ENCODE measurements around the gene PSPH.

- TF ChIP-seq CTCF (IDR thresholded peaks at IDR 0.05; ENCODE audit: extremely low read depth in 1 of 2, insufficient read depth in 1 of 2, low read depth in 1 of 2, low read length in 2 of 2) (no peak), EZH2 (IDR thresholded peaks at IDR 0.05; ENCODE audit: borderline replicate concordance, low read depth, low read length, severe bottlenecking) (no peak), POLR2A (IDR thresholded peaks at IDR 0.05; ENCODE audit: low read depth, low read length) (no peak), POLR2AphosphoS5 (IDR thresholded peaks at IDR 0.05; ENCODE audit: insufficient read depth, low read depth, low read length) (no peak), MYC (IDR thresholded peaks at IDR 0.05; ENCODE audit: low read depth, low read length) (no peak), JUN (IDR thresholded peaks at IDR 0.05; ENCODE audit: borderline replicate concordance, insufficient read depth, insufficient read length, low read depth) (no peak), GATA2 (IDR thresholded peaks at IDR 0.05; ENCODE audit: insufficient read depth, insufficient read length, low read depth, low read length) (no peak)
- TF ChIP-seq, protein P1, sequence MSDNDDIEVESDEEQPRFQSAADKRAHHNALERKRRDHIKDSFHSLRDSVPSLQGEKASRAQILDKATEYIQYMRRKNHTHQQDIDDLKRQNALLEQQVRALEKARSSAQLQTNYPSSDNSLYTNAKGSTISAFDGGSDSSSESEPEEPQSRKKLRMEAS (IDR thresholded peaks at IDR 0.05; ENCODE audit: insufficient read depth, insufficient read length), result no peak
These were observed 71.0 kb downstream of the PSPH start for GRCh38 chr7:55980266-55980665.

Data from endothelial cell of umbilical vein (primary cell).